HG03571 (cell line): ENCODE data around the gene MIEF2.

Experiments used
- ATAC-seq: cut with Tn5 transposase; IDR thresholded peaks from one replicate; pipeline ENCODE4 v1.9.1; 2021; ENCODE audit not compliant: unreplicated experiment

MIEF2 gene

GRCh38 chr17:18256351-18256750 lies 4.1 kb upstream of the MIEF2 start:
- ATAC-seq, result no peak

GRCh38 chr17:18256776-18257175 lies 3.7 kb upstream of the MIEF2 start:
- no peak for ATAC-seq

GRCh38 chr17:18257268-18257981 lies 3.0 kb upstream of the MIEF2 start:
- no peak for ATAC-seq

GRCh38 chr17:18257982-18258355 lies 2.5 kb upstream of the MIEF2 start:
- ATAC-seq, result no peak

GRCh38 chr17:18258356-18259038 lies 2.0 kb upstream of the MIEF2 start, which contains the start of gene FLII:
Gene FLII (minus strand): TSS chr17:18258738. CDS start chr17:18258690, 48 bp downstream.
- no peak for ATAC-seq

- ATAC-seq, result no peak
Observed at GRCh38 chr17:18259621-18260331, 686 bp upstream of the MIEF2 start.

GRCh38 chr17:18261146-18261515 lies 669 bp downstream of the MIEF2 start:
- ATAC-seq, result no peak

GRCh38 chr17:18261659-18262058 lies 1.2 kb downstream of the MIEF2 start:
- ATAC-seq, result no peak

- no peak for ATAC-seq
Observed at GRCh38 chr17:18262111-18262510, 1.6 kb downstream of the MIEF2 start.

GRCh38 chr17:18262641-18263040 lies 2.2 kb downstream of the MIEF2 start:
- no peak for ATAC-seq

GRCh38 chr17:18263885-18264682 lies 3.6 kb downstream of the MIEF2 start:
- ATAC-seq, result no peak

GRCh38 chr17:18267366-18267765 lies 6.9 kb downstream of the MIEF2 start:
- no peak for ATAC-seq

GRCh38 chr17:18267927-18268711 lies 7.7 kb downstream of the MIEF2 start:
- no peak for ATAC-seq

GRCh38 chr17:18270046-18270931 lies 9.8 kb downstream of the MIEF2 start:
- no peak for ATAC-seq

GRCh38 chr17:18277076-18277475 lies 16.6 kb downstream of the MIEF2 start:
- no peak for ATAC-seq

- ATAC-seq, result no peak
Observed at GRCh38 chr17:18278867-18279266, 18.4 kb downstream of the MIEF2 start.

GRCh38 chr17:18280249-18280648 lies 19.8 kb downstream of the MIEF2 start:
- ATAC-seq, result no peak

GRCh38 chr17:18280766-18281371 lies 20.4 kb downstream of the MIEF2 start:
- ATAC-seq, result no peak

- no peak for ATAC-seq
Observed at GRCh38 chr17:18281788-18282187, 21.3 kb downstream of the MIEF2 start.
